ENCODE data around the gene SLX4IP.

SLX4IP gene

GRCh38 chr20:10496465-10496864 lies 61.4 kb downstream of the SLX4IP start:
- DNase-seq (ENCODE audit: low read depth): no peak

- no peak for DNase-seq (ENCODE audit: low read depth)
Measured at GRCh38 chr20:10497283-10497682, 62.2 kb downstream of the SLX4IP start.

GRCh38 chr20:10497791-10498190 lies 62.7 kb downstream of the SLX4IP start:
- no peak for DNase-seq (ENCODE audit: low read depth)

- no peak for DNase-seq (ENCODE audit: low read depth)
Measured at GRCh38 chr20:10498200-10498599, 63.1 kb downstream of the SLX4IP start.

GRCh38 chr20:10501402-10501801 lies 66.3 kb downstream of the SLX4IP start:
- DNase-seq (ENCODE audit: low read depth): no peak

- no peak for DNase-seq (ENCODE audit: low read depth)
Measured at GRCh38 chr20:10502098-10502526, 67.0 kb downstream of the SLX4IP start.

- DNase-seq (ENCODE audit: low read depth): no peak
Measured at GRCh38 chr20:10504608-10504993, 69.5 kb downstream of the SLX4IP start.

- no peak for DNase-seq (ENCODE audit: low read depth)
Measured at GRCh38 chr20:10504994-10505730, 70.1 kb downstream of the SLX4IP start.

GRCh38 chr20:10505827-10506226 lies 70.7 kb downstream of the SLX4IP start:
- DNase-seq (ENCODE audit: low read depth): no peak

- DNase-seq (ENCODE audit: low read depth): no peak
Measured at GRCh38 chr20:10507052-10507451, 71.9 kb downstream of the SLX4IP start.

GRCh38 chr20:10508060-10508459 lies 73.0 kb downstream of the SLX4IP start:
- DNase-seq (ENCODE audit: low read depth): no peak

GRCh38 chr20:10508468-10509251 lies 73.6 kb downstream of the SLX4IP start:
- no peak for DNase-seq (ENCODE audit: low read depth)

- DNase-seq (ENCODE audit: low read depth): no peak
Measured at GRCh38 chr20:10509376-10509775, 74.3 kb downstream of the SLX4IP start.

GRCh38 chr20:10510216-10510615 lies 75.1 kb downstream of the SLX4IP start:
- no peak for DNase-seq (ENCODE audit: low read depth)

GRCh38 chr20:10511170-10511508 lies 76.0 kb downstream of the SLX4IP start:
- DNase-seq (ENCODE audit: low read depth): no peak

GRCh38 chr20:10511509-10512251 lies 76.6 kb downstream of the SLX4IP start:
- DNase-seq (ENCODE audit: low read depth): peak; percentile 21

- DNase-seq (ENCODE audit: low read depth): no peak
Measured at GRCh38 chr20:10513061-10513460, 78.0 kb downstream of the SLX4IP start.

GRCh38 chr20:10513931-10514575 lies 78.9 kb downstream of the SLX4IP start:
- no peak for DNase-seq (ENCODE audit: low read depth)

GRCh38 chr20:10516529-10516928 lies 81.4 kb downstream of the SLX4IP start:
- DNase-seq (ENCODE audit: low read depth): no peak

GRCh38 chr20:10519361-10520046 lies 84.4 kb downstream of the SLX4IP start:
- no peak for DNase-seq (ENCODE audit: low read depth)

GRCh38 chr20:10520528-10520927 lies 85.4 kb downstream of the SLX4IP start:
- DNase-seq (ENCODE audit: low read depth): no peak

Data from T follicular helper cell (primary cell).